IMR-90 (cell line): Measurements from ENCODE around the gene PSMB3. TPM values are rescaled to one million over a fixed set of nuclear protein-coding genes. Genes with fewer than 3 reads are reported as not detected.
"Not testable (repeated sequence)": the region's sequence is repeated elsewhere in the genome, so short reads cannot be mapped to it uniquely, and the experiment has no call there.

ENCODE experiments used
- ATAC-seq: fragments of 200-7000 bp; cut with Tn5 transposase; 2 replicates; pipeline ENCODE4 v1.9.1; 2020; ENCODE audit warnings: low read depth, mild to moderate bottlenecking, moderate library complexity
- BruUV-seq: library from RNA; stranded (reverse); fragments of 400-500 nt; replicated peaks from 2 replicates; lab custom pipeline; 2021; lab: Mats Ljungman, UMichigan
- CTCF ChIA-PET: fragments of 300-600 bp; formaldehyde crosslinking; extraction: SDS; loops from one replicate; lab custom pipeline; 2021; ENCODE audit warnings: antibody characterized with exemption; lab: Yijun Ruan, JAX
- POLR2A ChIA-PET: fragments of 300-600 bp; sonication (Branson Sonifier 250); formaldehyde crosslinking; loops from one replicate; lab custom pipeline; 2022; ENCODE audit warnings: antibody characterized with exemption; ENCODE audit not compliant: unreplicated experiment; lab: Charles Lee
- DNase-seq: peaks from one replicate; pipeline ENCODE4 v3.0.0; 2013
- H2AFZ ChIP-seq: replicated peaks from 2 replicates; pipeline ENCODE3; 2013; ENCODE audit warnings: low read length, mild to moderate bottlenecking; ENCODE audit not compliant: poor library complexity
- H2AK5ac ChIP-seq: 2 replicates; pipeline ENCODE4 v1.6.1; 2013; ENCODE audit warnings: low read depth, low read length, inconsistent platforms
- H2AK9ac ChIP-seq: replicated peaks from 2 replicates; pipeline ENCODE3; 2013; ENCODE audit warnings: mild to moderate bottlenecking, low read depth, low read length, moderate library complexity; ENCODE audit not compliant: poor library complexity
- H2BK120ac ChIP-seq: 2 replicates; pipeline ENCODE4 v1.6.1; 2013; ENCODE audit warnings: low read depth, low read length, inconsistent platforms
- H2BK15ac ChIP-seq: 3 replicates; pipeline ENCODE4 v1.6.1; 2013; ENCODE audit warnings: low read depth, low read length, inconsistent platforms
- H2BK20ac ChIP-seq: 2 replicates; pipeline ENCODE4 v1.6.1; 2013; ENCODE audit warnings: low read depth, mild to moderate bottlenecking, inconsistent platforms, low read length, moderate library complexity
- H2BK5ac ChIP-seq: 2 replicates; pipeline ENCODE4 v1.6.1; 2013; ENCODE audit warnings: mild to moderate bottlenecking, low read depth, low read length, inconsistent platforms; ENCODE audit not compliant: poor library complexity, severe bottlenecking
- H3K14ac ChIP-seq: replicated peaks from 2 replicates; pipeline ENCODE4 v1.6.1; 2013; ENCODE audit warnings: low read depth, low read length, inconsistent platforms
- H3K18ac ChIP-seq: 2 replicates; pipeline ENCODE4 v1.6.1; 2013; ENCODE audit warnings: low read depth, low read length, control low read depth
- H3K23ac ChIP-seq: 2 replicates; pipeline ENCODE4 v1.6.1; 2013; ENCODE audit warnings: low read depth, low read length, inconsistent platforms
- H3K27ac ChIP-seq: 2 replicates; pipeline ENCODE4 v1.5.1; 2013; ENCODE audit warnings: mild to moderate bottlenecking, control low read depth, low read length; ENCODE audit not compliant: insufficient read depth
- H3K27me3 ChIP-seq: 2 replicates; pipeline ENCODE4 v1.6.1; 2013; ENCODE audit warnings: low read length; ENCODE audit not compliant: control insufficient read depth, insufficient read depth
- H3K36me3 ChIP-seq: 2 replicates; pipeline ENCODE4 v1.6.1; 2013; ENCODE audit warnings: low read length, mixed read lengths; ENCODE audit not compliant: control insufficient read depth, insufficient read depth
- H3K4ac ChIP-seq: 2 replicates; pipeline ENCODE4 v1.6.1; 2013; ENCODE audit warnings: low read depth, low read length, inconsistent platforms
- H3K4me1 ChIP-seq: 2 replicates; pipeline ENCODE4 v1.6.1; 2013; ENCODE audit warnings: low read length, mixed read lengths; ENCODE audit not compliant: control insufficient read depth, insufficient read depth
- H3K4me2 ChIP-seq: 2 replicates; pipeline ENCODE4 v1.6.1; 2013; ENCODE audit warnings: low read depth, mild to moderate bottlenecking, control low read depth, low read length, moderate library complexity
- H3K4me3 ChIP-seq: 2 replicates; pipeline ENCODE4 v1.5.1; 2013; ENCODE audit warnings: low read depth, mild to moderate bottlenecking, control low read depth, low read length, moderate library complexity; ENCODE audit not compliant: insufficient read depth
- H3K56ac ChIP-seq: 2 replicates; pipeline ENCODE4 v1.6.1; 2013; ENCODE audit warnings: low read length, inconsistent platforms; ENCODE audit not compliant: insufficient read depth; ENCODE audit errors: extremely low read depth
- H3K79me1 ChIP-seq, 2 experiments: 2 replicates each; pipeline ENCODE4 v1.6.1; 2013; ENCODE audit warnings: low read length in 2 of 2, inconsistent platforms in 1 of 2, low read depth in 1 of 2
- H3K9ac ChIP-seq: 2 replicates; pipeline ENCODE4 v1.6.1; 2013; ENCODE audit warnings: low read depth, low read length, control low read depth
- H3K9me1 ChIP-seq: 2 replicates; pipeline ENCODE4 v1.6.1; 2013; ENCODE audit warnings: low read length, inconsistent platforms; ENCODE audit not compliant: insufficient read depth
- H3K9me3 ChIP-seq: 2 replicates; pipeline ENCODE4 v1.6.1; 2013; ENCODE audit warnings: low read length; ENCODE audit not compliant: control insufficient read depth, insufficient read depth
- H4K20me1 ChIP-seq: 2 replicates; pipeline ENCODE4 v1.6.1; 2013; ENCODE audit warnings: low read length, inconsistent platforms; ENCODE audit not compliant: insufficient read depth
- H4K5ac ChIP-seq: 2 replicates; pipeline ENCODE4 v1.6.1; 2013; ENCODE audit warnings: mild to moderate bottlenecking, low read depth, low read length, control low read depth
- H4K8ac ChIP-seq, 2 experiments: 2 replicates each; pipeline ENCODE4 v1.6.1; 2013; ENCODE audit warnings: low read depth in 2 of 2, low read length in 2 of 2, control low read depth in 1 of 2, inconsistent platforms in 1 of 2
- H4K91ac ChIP-seq: 2 replicates; pipeline ENCODE4 v1.6.1; 2013; ENCODE audit warnings: low read depth, low read length, inconsistent platforms; ENCODE audit not compliant: insufficient read depth
- WGBS, 2 experiments: methylation state at CpG; one replicate each; pipeline versions ENCODE4 v1.1.5 to v1.1.7; 2013; ENCODE audit warnings: missing lambda C conversion rate in 2 of 2; ENCODE audit not compliant: insufficient read length in 1 of 2; ENCODE audit errors: extremely low coverage in 2 of 2; 5-methylcytosine and 5-hydroxymethylcytosine counted together
- dilution Hi-C: fragments of 300-500 bp; cut with HindIII; formaldehyde crosslinking; loops from one replicate; pipeline ENCODE4 v1.14.3; 2018; ENCODE audit warnings: low sequenced_read_pairs; ENCODE audit not compliant: unreplicated experiment
- in situ Hi-C: fragments of 300-500 bp; cut with MboI; formaldehyde crosslinking; loops from 3 replicates; pipeline ENCODE4 v1.14.3; 2019; ENCODE audit warnings: low sequenced_read_pairs, inconsistent platforms, mixed read lengths
- intact Hi-C: fragments of 100-400 bp; cut with micrococcal nuclease; formaldehyde crosslinking; loops from 2 replicates; pipeline ENCODE4 v1.10.0; 2022
- polyA plus RNA-seq, 3 experiments: library from polyadenylated mRNA; depleted of rRNA; stranded (reverse); fragments of >200 nt; gene quantifications; 2 replicates each; pipeline ENCODE4 v1.2.3, GENCODE V29; 2012; ENCODE audit warnings: low replicate concordance in 1 of 3
- total RNA-seq: library from RNA; depleted of rRNA; stranded (reverse); fragments of >200 nt; gene quantifications from 2 replicates; pipeline ENCODE4 v1.2.3, GENCODE V29; 2012

The PSMB3 gene
- total and polyA plus RNA-seq, 2 of the 4 experiments (the other 2 are of a cell fraction), result 480 to 828 TPM

DNA sequence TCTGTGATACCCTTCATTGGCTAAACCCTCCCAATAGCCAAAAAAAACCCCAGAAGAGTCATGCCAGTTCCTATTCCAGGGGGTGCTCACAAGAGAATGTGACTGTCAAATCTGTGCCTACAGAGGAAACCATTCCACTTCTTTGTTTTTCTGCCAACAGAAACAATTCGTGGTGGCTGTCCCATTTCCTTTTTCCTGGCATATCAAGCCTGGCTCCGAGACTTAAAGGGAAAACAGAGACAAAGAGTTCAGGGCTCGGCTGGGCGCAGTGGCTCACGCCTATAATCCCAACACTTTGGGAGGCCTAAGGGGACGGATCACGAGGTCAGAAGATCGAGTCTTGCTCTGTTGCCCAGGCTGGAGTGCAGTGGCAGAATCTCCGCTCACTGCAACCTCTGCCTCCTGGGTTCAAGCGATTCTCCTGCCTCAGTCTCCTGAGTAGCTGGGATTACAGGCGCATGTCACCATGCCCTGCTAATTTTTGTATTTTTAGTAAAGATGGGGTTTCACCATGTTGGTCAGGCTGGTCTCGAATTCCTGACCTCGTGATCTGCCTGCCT, 37.7 kb downstream of the PSMB3 start:
- H3K4me3 ChIP-seq, H3K56ac ChIP-seq, intact Hi-C loops: not testable (repeated sequence)

More for the DNA sequence above, 37.7 kb downstream of the PSMB3 start:
- H2BK5ac ChIP-seq, H4K5ac ChIP-seq, H3K9me1 ChIP-seq, H3K4ac ChIP-seq, BruUV-seq, ATAC-seq, H3K9me3 ChIP-seq, H2AK5ac ChIP-seq, H3K23ac ChIP-seq, H3K27me3 ChIP-seq, H2BK120ac ChIP-seq, H3K9ac ChIP-seq, H4K8ac ChIP-seq, H3K18ac ChIP-seq, H3K14ac ChIP-seq, H3K4me2 ChIP-seq, H2AK9ac ChIP-seq, H4K91ac ChIP-seq, H2BK15ac ChIP-seq, H3K4me1 ChIP-seq, DNase-seq, dilution Hi-C loops, in situ Hi-C loops, H2BK20ac ChIP-seq, H2AFZ ChIP-seq, H3K27ac ChIP-seq: not testable (repeated sequence)
- ChIA-PET POLR2A (interaction anchor here (0.6 kb wide), 1 partner anchor 17 kb away, joined by 7 read pairs; no protein-coding TSS in a partner anchor), CTCF (interaction anchor here (0.6 kb wide), 1 partner anchor 49 kb away, joined by 5 read pairs; no protein-coding TSS in a partner anchor)
- Histone ChIP-seq H3K79me1 (peaks cover 25 to 72% of the 10 kb centered on the region in 2 experiments), H3K36me3 (peaks cover 20% of the 10 kb centered on the region), H4K20me1 (peaks cover 37% of the 10 kb centered on the region)
- 72% methylated on average over 7 of the region's 13 CpGs; no CpG with 5 or more reads in 1 of the 2 experiments for WGBS, 2 experiments
